ENCODE results near the gene GNAL. TPM values are rescaled to one million over a fixed set of nuclear protein-coding genes. Genes with fewer than 3 reads are reported as not detected.

GNAL gene
- total RNA-seq, 1 donor from 2014 or later: 14.7 TPM

DNA sequence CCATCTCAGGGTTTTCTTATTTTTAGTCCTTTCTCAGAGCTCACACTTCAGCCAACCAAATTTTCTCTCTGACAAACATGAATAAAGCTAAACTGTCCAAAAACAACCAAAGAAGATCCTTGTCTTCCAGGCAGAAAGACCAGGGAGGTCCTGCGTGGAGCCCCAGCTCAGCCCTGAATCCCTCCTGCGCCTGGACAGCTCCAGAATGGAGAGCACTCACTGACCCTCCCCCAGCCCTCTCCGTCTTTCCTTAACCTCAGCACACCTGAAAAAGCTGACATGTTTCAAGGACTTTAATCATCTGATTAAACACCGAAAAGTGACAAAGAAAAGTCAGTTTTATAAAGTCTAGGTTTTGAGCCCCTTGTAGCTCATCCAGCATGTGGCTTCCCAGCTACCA lies 22.9 kb upstream of the GNAL start:
- TF ChIP-seq, protein P1, sequence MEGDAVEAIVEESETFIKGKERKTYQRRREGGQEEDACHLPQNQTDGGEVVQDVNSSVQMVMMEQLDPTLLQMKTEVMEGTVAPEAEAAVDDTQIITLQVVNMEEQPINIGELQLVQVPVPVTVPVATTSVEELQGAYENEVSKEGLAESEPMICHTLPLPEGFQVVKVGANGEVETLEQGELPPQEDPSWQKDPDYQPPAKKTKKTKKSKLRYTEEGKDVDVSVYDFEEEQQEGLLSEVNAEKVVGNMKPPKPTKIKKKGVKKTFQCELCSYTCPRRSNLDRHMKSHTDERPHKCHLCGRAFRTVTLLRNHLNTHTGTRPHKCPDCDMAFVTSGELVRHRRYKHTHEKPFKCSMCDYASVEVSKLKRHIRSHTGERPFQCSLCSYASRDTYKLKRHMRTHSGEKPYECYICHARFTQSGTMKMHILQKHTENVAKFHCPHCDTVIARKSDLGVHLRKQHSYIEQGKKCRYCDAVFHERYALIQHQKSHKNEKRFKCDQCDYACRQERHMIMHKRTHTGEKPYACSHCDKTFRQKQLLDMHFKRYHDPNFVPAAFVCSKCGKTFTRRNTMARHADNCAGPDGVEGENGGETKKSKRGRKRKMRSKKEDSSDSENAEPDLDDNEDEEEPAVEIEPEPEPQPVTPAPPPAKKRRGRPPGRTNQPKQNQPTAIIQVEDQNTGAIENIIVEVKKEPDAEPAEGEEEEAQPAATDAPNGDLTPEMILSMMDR (IDR thresholded peaks at IDR 0.05; ENCODE audit: insufficient read depth, low read length, poor library complexity, severe bottlenecking): no peak
- peaks cover 10% of the 10 kb centered on the region for H3K27me3 ChIP-seq (ENCODE audit: control insufficient read depth, insufficient read depth, low read length)
- DNase-seq (ENCODE audit: low read depth): no peak
- no peak overlapping the region for H3K4me3 ChIP-seq (ENCODE audit: low read depth, low read length)
- no peaks in the 10 kb centered on the region for H3K36me3 ChIP-seq (ENCODE audit: control insufficient read depth, insufficient read depth, low read length)

DNA sequence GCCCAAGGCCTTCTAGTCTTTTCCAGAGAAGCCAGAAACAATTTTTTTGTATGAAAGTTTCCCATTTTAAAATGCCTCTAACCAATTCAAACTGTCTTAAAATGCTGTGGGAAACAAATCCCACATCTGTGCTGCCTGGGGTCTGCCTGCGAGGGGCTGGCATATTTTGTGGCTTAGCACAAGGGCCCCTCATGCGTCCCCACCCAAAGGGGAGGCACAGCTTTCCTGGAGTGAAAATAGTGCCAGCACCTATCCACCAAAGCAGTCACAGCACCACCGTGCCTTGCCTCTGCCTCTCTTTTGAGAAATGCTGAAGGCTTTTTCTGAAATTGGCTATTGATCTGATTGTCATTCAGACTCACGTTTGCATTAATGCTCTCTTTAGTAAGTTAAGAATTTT lies 22.2 kb upstream of the GNAL start:
- H3K27me3 ChIP-seq (ENCODE audit: control insufficient read depth, insufficient read depth, low read length): peaks cover 10% of the 10 kb centered on the region
- H3K36me3 ChIP-seq (ENCODE audit: control insufficient read depth, insufficient read depth, low read length): no peaks in the 10 kb centered on the region
- no peak for DNase-seq (ENCODE audit: low read depth)
- TF ChIP-seq, protein P1 (IDR thresholded peaks at IDR 0.05; ENCODE audit: insufficient read depth, low read length, poor library complexity, severe bottlenecking): no peak
- H3K4me3 ChIP-seq (ENCODE audit: low read depth, low read length): no peak overlapping the region

DNA sequence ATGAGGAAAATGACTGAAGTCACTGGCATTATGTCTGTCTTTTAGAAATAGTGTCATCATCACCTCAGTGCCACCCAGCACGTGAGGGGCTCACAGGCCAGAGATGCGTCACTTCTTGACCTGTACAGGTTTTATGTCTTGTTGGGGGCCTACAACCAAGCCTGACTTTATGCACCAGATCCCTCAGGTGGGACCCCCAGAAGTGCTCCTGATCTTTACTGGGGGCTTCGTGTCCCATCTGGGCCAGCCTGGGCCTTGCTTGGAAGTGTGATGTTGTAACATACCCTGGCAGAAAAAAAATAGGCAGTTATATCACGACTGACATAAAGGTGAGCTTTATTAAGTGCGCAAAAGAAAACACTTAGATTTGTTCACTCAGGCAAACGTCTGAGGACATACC lies 21.5 kb upstream of the GNAL start:
- H3K4me3 ChIP-seq (ENCODE audit: low read depth, low read length): no peak overlapping the region
- no peak for DNase-seq (ENCODE audit: low read depth)
- H3K36me3 ChIP-seq (ENCODE audit: control insufficient read depth, insufficient read depth, low read length): no peaks in the 10 kb centered on the region
- peaks cover 10% of the 10 kb centered on the region for H3K27me3 ChIP-seq (ENCODE audit: control insufficient read depth, insufficient read depth, low read length)
- TF ChIP-seq, protein P1 (IDR thresholded peaks at IDR 0.05; ENCODE audit: insufficient read depth, low read length, poor library complexity, severe bottlenecking): no peak

DNA sequence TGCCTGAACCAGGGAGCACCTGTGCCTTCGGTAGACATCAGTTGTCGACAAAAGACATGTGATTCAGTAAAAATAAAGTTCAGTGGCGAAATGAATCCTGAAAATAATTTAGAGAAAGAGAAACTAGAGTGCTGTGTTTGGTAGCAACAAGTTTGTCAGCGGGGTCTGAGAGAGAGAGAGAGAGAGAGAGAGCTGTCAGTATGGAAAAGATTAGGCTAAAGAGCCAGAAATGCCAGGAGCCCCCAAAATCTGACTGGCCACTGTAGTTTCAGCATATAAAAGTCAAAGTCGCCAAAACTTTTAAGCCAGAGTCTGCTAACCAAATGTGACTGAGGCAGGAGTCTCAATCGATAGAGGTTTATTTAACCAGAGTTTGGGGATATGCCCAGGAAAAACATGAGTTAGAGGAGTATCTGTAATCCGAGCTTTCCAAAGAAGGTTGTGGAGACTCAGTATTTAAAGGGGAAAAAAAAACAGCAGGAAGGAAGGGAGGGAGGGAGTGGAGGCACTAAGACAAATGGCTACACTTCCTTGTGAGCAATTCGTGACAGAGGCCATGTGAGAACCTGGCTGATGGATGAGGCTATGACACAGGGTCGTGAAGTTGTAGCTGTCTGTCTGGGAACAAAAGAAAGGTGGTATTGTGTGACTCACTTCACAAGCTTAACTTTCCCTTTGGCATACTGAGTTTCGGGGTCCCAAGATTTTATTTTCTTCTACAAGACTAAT lies 20.5 kb upstream of the GNAL start:
- TF ChIP-seq, protein P1 (IDR thresholded peaks at IDR 0.05; ENCODE audit: insufficient read depth, low read length, poor library complexity, severe bottlenecking): no peak
- DNase-seq (ENCODE audit: low read depth): no peak
- no peaks in the 10 kb centered on the region for H3K36me3 ChIP-seq (ENCODE audit: control insufficient read depth, insufficient read depth, low read length)
- no peak overlapping the region for H3K4me3 ChIP-seq (ENCODE audit: low read depth, low read length)
- H3K27me3 ChIP-seq (ENCODE audit: control insufficient read depth, insufficient read depth, low read length): peaks cover 10% of the 10 kb centered on the region

DNA sequence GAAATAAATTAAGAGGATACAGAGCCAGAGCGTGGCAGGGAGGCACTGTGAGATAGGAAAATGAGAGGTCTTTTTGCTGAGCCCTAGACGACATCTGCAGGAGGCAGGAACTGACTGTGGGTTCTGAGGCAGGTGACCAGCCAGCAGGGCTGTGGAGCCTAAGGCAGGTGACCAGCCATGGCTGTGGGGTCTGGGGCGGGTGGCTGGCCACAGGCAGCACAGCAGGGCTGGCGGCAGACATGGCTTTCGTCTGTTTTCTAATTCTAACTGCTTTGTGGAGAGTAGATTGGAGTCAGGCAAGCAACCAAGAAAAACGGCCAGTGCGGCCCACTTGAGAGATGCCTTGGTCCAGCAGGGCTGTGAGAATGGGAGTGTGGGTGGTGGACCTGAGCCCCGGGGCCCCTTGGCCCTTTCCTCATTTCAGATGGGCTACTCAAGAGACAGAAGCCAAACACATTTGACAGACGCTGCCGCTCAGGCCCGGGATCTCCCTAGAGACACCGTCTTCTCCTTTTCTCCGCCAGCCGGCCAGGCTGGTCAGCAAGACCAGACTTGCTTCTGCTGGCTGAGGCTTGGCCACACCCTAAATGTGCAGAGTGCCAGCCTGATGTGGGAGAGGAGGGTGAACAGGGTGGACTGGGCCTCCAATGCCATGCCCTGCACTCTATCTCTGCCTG lies 19.7 kb upstream of the GNAL start:
- TF ChIP-seq, protein P1 (IDR thresholded peaks at IDR 0.05; ENCODE audit: insufficient read depth, low read length, poor library complexity, severe bottlenecking): no peak
- H3K27me3 ChIP-seq (ENCODE audit: control insufficient read depth, insufficient read depth, low read length): peaks cover 10% of the 10 kb centered on the region
- no peaks in the 10 kb centered on the region for H3K36me3 ChIP-seq (ENCODE audit: control insufficient read depth, insufficient read depth, low read length)
- DNase-seq (ENCODE audit: low read depth): no peak
- H3K4me3 ChIP-seq (ENCODE audit: low read depth, low read length): no peak overlapping the region

All from kidney epithelial cell (primary cell).